ENCODE results near the gene FADS2. TPM values are rescaled to one million over a fixed set of nuclear protein-coding genes. Genes with fewer than 3 reads are reported as not detected.

The FADS2 gene
- total RNA-seq, 8 experiments from 2014 or later: 80.3 to 358 (median 141) TPM

- H3K4me1 ChIP-seq (replicated peaks in 1 of 2): peaks cover 49 to 52% of the 10 kb centered on the region in 2 donors
- ATAC-seq (replicated peaks in 6 of 8): no peak
- in situ Hi-C loops (cut with MboI; ENCODE audit: low pct_unique_long_range_greater_than_20kb in 2 of 9, low sequenced_read_pairs in 9 of 9, unreplicated experiment in 9 of 9): no loop called here
- H3K27ac ChIP-seq: no peak overlapping the region
- WGBS, 10 experiments: 83 to 100% (median 90%) methylated on average over 1 to 3 of the region's 11 CpGs; no CpG with 5 or more reads in 4 of the 10 experiments
- H3K4me3 ChIP-seq: no peak overlapping the region
Measured at GRCh38 chr11:61833471-61833870, 5.4 kb downstream of the FADS2 start.

- 83 to 100% (median 92%) methylated on average over 1 to 8 of the region's 12 CpGs; no CpG with 5 or more reads in 4 of the 10 experiments for WGBS, 10 experiments
- Histone ChIP-seq H3K4me3 (no peak overlapping the region), H3K4me1 (replicated peaks in 1 of 2) (peaks cover 49 to 52% of the 10 kb centered on the region in 2 donors), H3K27ac (peak overlapping the region; percentile 79 to 83)
- ATAC-seq (replicated peaks in 6 of 8): peak in 1 of 8 experiments; percentile 3
- in situ Hi-C loops (cut with MboI; ENCODE audit: low pct_unique_long_range_greater_than_20kb in 2 of 9, low sequenced_read_pairs in 9 of 9, unreplicated experiment in 9 of 9): no loop called here
Measured at GRCh38 chr11:61833926-61834277, 5.8 kb downstream of the FADS2 start.

GRCh38 chr11:61834278-61835048 is 6.4 kb downstream of the FADS2 start:
- peak overlapping the region in 1 of 5 donors; percentile 0 for H3K4me3 ChIP-seq
- peak overlapping the region; percentile 79 to 83 for H3K27ac ChIP-seq
- peak; percentile 79 to 95 (median 88) for ATAC-seq (replicated peaks in 6 of 8)
- in situ Hi-C loops (cut with MboI; ENCODE audit: low pct_unique_long_range_greater_than_20kb in 2 of 9, low sequenced_read_pairs in 9 of 9, unreplicated experiment in 9 of 9): no loop called here
- peaks cover 49 to 52% of the 10 kb centered on the region in 2 donors for H3K4me1 ChIP-seq (replicated peaks in 1 of 2)
- 20 to 100% (median 50%) methylated on average over 1 to 5 of the region's 12 CpGs; no CpG with 5 or more reads in 5 of the 10 experiments for WGBS, 10 experiments

GRCh38 chr11:61836193-61836592 is 8.1 kb downstream of the FADS2 start:
- H3K4me1 ChIP-seq (replicated peaks in 1 of 2): peaks cover 40% of the 10 kb centered on the region in 2 donors
- in situ Hi-C loops (cut with MboI; ENCODE audit: low pct_unique_long_range_greater_than_20kb in 2 of 9, low sequenced_read_pairs in 9 of 9, unreplicated experiment in 9 of 9): no loop called here

GRCh38 chr11:61837411-61838005 is 9.4 kb downstream of the FADS2 start:
- no peak overlapping the region for H3K4me3 ChIP-seq
- no peak overlapping the region for H3K27ac ChIP-seq
- H3K4me1 ChIP-seq (replicated peaks in 1 of 2): peaks cover 27% of the 10 kb centered on the region in 2 donors
- ATAC-seq (replicated peaks in 6 of 8): no peak
- 60 to 100% (median 87%) methylated on average over 1 to 6 of the region's 15 CpGs; no CpG with 5 or more reads in 3 of the 10 experiments for WGBS, 10 experiments
- in situ Hi-C loops (cut with MboI; ENCODE audit: low pct_unique_long_range_greater_than_20kb in 2 of 9, low sequenced_read_pairs in 9 of 9, unreplicated experiment in 9 of 9): no loop called here

More at GRCh38 chr11:61836193-61836592, 8.1 kb downstream of the FADS2 start:
- peak overlapping the region in 1 of 2 donors; percentile 3 for H3K27ac ChIP-seq
- no peak for ATAC-seq (replicated peaks in 6 of 8)
- no peak overlapping the region for H3K4me3 ChIP-seq
- WGBS, 10 experiments: 92 to 100% (median 100%) methylated on average over 2 to 6 of the region's 8 CpGs; no CpG with 5 or more reads in 1 of the 10 experiments

- no peak for ATAC-seq (replicated peaks in 6 of 8)
- Histone ChIP-seq H3K27ac (no peak overlapping the region), H3K4me3 (no peak overlapping the region), H3K4me1 (replicated peaks in 1 of 2) (peaks cover 23 to 24% of the 10 kb centered on the region in 2 donors)
- WGBS, 10 experiments: 80 to 100% (median 88%) methylated on average over 1 to 3 of the region's 5 CpGs; no CpG with 5 or more reads in 6 of the 10 experiments
- in situ Hi-C loops (cut with MboI; ENCODE audit: low pct_unique_long_range_greater_than_20kb in 2 of 9, low sequenced_read_pairs in 9 of 9, unreplicated experiment in 9 of 9): no loop called here
Measured at GRCh38 chr11:61838501-61838900, 10.4 kb downstream of the FADS2 start.

GRCh38 chr11:61838921-61839320 is 10.8 kb downstream of the FADS2 start:
- Histone ChIP-seq H3K4me1 (replicated peaks in 1 of 2) (peaks cover 18 to 20% of the 10 kb centered on the region in 2 donors), H3K27ac (no peak overlapping the region), H3K4me3 (no peak overlapping the region)
- no peak for ATAC-seq (replicated peaks in 6 of 8)
- in situ Hi-C loops (cut with MboI; ENCODE audit: low pct_unique_long_range_greater_than_20kb in 2 of 9, low sequenced_read_pairs in 9 of 9, unreplicated experiment in 9 of 9): no loop called here
- WGBS, 10 experiments: 91 to 100% (median 96%) methylated on average over 1 to 8 of the region's 10 CpGs; no CpG with 5 or more reads in 3 of the 10 experiments

- in situ Hi-C loops (cut with MboI; ENCODE audit: low pct_unique_long_range_greater_than_20kb in 2 of 9, low sequenced_read_pairs in 9 of 9, unreplicated experiment in 9 of 9): no loop called here
- no peak overlapping the region for H3K27ac ChIP-seq
- no peak for ATAC-seq (replicated peaks in 6 of 8)
- H3K4me1 ChIP-seq (replicated peaks in 1 of 2): peaks cover 10 to 12% of the 10 kb centered on the region in 2 donors
- H3K4me3 ChIP-seq: no peak overlapping the region
- 44 to 100% (median 91%) methylated on average over 2 of the region's 2 CpGs; no CpG with 5 or more reads in 4 of the 10 experiments for WGBS, 10 experiments
Measured at GRCh38 chr11:61839742-61840141, 11.6 kb downstream of the FADS2 start.

GRCh38 chr11:61840371-61840770 is 12.3 kb downstream of the FADS2 start:
- H3K27ac ChIP-seq: no peak overlapping the region
- 87 to 100% (median 100%) methylated on average over 3 to 6 of the region's 7 CpGs; no CpG with 5 or more reads in 7 of the 10 experiments for whole genome bisulfite sequencing, 10 experiments
- no peak overlapping the region for H3K4me3 ChIP-seq
- H3K4me1 ChIP-seq (replicated peaks in 1 of 2): peaks cover 4 to 5% of the 10 kb centered on the region in 2 donors
- no peak for ATAC-seq (replicated peaks in 6 of 8)
- in situ Hi-C loops (cut with MboI; ENCODE audit: low pct_unique_long_range_greater_than_20kb in 2 of 9, low sequenced_read_pairs in 9 of 9, unreplicated experiment in 9 of 9): no loop called here

- in situ Hi-C loops (cut with MboI; ENCODE audit: low pct_unique_long_range_greater_than_20kb in 2 of 9, low sequenced_read_pairs in 9 of 9, unreplicated experiment in 9 of 9): no loop called here
- 82 to 100% (median 95%) methylated on average over 2 to 9 of the region's 12 CpGs; no CpG with 5 or more reads in 1 of the 10 experiments for WGBS, 10 experiments
- no peak for ATAC-seq (replicated peaks in 6 of 8)
- H3K27ac ChIP-seq: no peak overlapping the region
- no peaks in the 10 kb centered on the region for H3K4me1 ChIP-seq (replicated peaks in 1 of 2)
- H3K4me3 ChIP-seq: no peak overlapping the region
Measured at GRCh38 chr11:61841636-61842527, 13.8 kb downstream of the FADS2 start.

- ATAC-seq (replicated peaks in 6 of 8): no peak
- H3K27ac ChIP-seq: no peak overlapping the region
- H3K4me1 ChIP-seq (replicated peaks in 1 of 2): no peaks in the 10 kb centered on the region
- 98% methylated on average over 7 of the region's 7 CpGs; no CpG with 5 or more reads in 9 of the 10 experiments for WGBS, 10 experiments
- no peak overlapping the region for H3K4me3 ChIP-seq
- in situ Hi-C loops (cut with MboI; ENCODE audit: low pct_unique_long_range_greater_than_20kb in 2 of 9, low sequenced_read_pairs in 9 of 9, unreplicated experiment in 9 of 9): no loop called here
Measured at GRCh38 chr11:61842528-61842820, 14.4 kb downstream of the FADS2 start.

- Histone ChIP-seq H3K4me1 (replicated peaks in 1 of 2) (no peaks in the 10 kb centered on the region), H3K4me3 (no peak overlapping the region), H3K27ac (no peak overlapping the region)
- 40 to 100% (median 81%) methylated on average over 1 to 7 of the region's 16 CpGs for WGBS, 10 experiments
- ATAC-seq (replicated peaks in 6 of 8): peak in 3 of 8 experiments; percentile 17 to 36 (median 31)
- in situ Hi-C loops (cut with MboI; ENCODE audit: low pct_unique_long_range_greater_than_20kb in 2 of 9, low sequenced_read_pairs in 9 of 9, unreplicated experiment in 9 of 9): no loop called here
Measured at GRCh38 chr11:61844909-61845565, 16.9 kb downstream of the FADS2 start.

All from motor neuron (in vitro differentiated cells).